ENCODE measurements around the gene ERCC4. TPM values are rescaled to one million over a fixed set of nuclear protein-coding genes. Genes with fewer than 3 reads are reported as not detected.

The ERCC4 gene
- total RNA-seq, 1 experiment from 2014 or later, result 7.1 TPM

DNA sequence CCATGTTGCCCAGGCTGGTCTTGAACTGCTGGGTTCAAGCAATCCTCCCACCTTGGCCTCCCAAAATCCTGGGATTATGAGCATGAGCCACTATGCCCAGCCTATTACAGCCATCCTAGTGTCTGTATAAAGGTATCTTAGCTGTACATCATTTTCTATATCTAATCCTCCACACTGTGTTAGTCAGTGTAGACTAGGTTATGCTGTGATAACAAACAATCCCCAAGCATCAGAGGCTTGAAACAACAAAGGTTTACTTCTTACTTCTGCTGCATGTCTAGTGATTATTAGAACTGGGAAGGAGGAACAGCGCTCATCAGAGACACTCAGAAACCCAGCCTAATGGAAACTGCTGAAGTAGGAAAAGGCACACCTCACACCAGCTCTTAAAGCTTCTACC is 68.1 kb downstream of the ERCC4 start:
- TF ChIP-seq, protein P1, sequence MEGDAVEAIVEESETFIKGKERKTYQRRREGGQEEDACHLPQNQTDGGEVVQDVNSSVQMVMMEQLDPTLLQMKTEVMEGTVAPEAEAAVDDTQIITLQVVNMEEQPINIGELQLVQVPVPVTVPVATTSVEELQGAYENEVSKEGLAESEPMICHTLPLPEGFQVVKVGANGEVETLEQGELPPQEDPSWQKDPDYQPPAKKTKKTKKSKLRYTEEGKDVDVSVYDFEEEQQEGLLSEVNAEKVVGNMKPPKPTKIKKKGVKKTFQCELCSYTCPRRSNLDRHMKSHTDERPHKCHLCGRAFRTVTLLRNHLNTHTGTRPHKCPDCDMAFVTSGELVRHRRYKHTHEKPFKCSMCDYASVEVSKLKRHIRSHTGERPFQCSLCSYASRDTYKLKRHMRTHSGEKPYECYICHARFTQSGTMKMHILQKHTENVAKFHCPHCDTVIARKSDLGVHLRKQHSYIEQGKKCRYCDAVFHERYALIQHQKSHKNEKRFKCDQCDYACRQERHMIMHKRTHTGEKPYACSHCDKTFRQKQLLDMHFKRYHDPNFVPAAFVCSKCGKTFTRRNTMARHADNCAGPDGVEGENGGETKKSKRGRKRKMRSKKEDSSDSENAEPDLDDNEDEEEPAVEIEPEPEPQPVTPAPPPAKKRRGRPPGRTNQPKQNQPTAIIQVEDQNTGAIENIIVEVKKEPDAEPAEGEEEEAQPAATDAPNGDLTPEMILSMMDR (IDR thresholded peaks at IDR 0.05; ENCODE audit: insufficient read depth in 1 of 2, low read depth in 1 of 2, low read length in 1 of 2, severe bottlenecking in 1 of 2, unreplicated experiment in 1 of 2), result no peak
- Mint-ChIP-seq H3K4me3 (ENCODE audit: unreplicated experiment) (no peak overlapping the region), H3K9me3 (ENCODE audit: unreplicated experiment) (no peaks in the 10 kb centered on the region), H3K27ac (ENCODE audit: unreplicated experiment) (no peak overlapping the region), H3K27me3 (ENCODE audit: insufficient read depth, unreplicated experiment) (no peaks in the 10 kb centered on the region), H3K4me1 (ENCODE audit: low read depth, unreplicated experiment) (no peaks in the 10 kb centered on the region), H3K36me3 (ENCODE audit: insufficient read depth, unreplicated experiment) (no peaks in the 10 kb centered on the region)
- intact Hi-C loops (cut with micrococcal nuclease; ENCODE audit: unreplicated experiment), result no loop called here
- CTCF ChIA-PET, result no interaction called here
- no peak for DNase-seq
- Histone ChIP-seq H3K4me3 (ENCODE audit: low read depth, low read length) (no peak overlapping the region), H3K36me3 (ENCODE audit: control insufficient read depth, insufficient read depth, low read length) (no peaks in the 10 kb centered on the region), H3K27me3 (replicated peaks; ENCODE audit: control insufficient read depth, insufficient read depth, low read length) (no peaks in the 10 kb centered on the region), H3K4me1 (no peaks in the 10 kb centered on the region), H3K9me3 (no peaks in the 10 kb centered on the region)
- POLR2A ChIA-PET, result no interaction called here
- BruUV-seq (replicated peaks), result no TSS peak

DNA sequence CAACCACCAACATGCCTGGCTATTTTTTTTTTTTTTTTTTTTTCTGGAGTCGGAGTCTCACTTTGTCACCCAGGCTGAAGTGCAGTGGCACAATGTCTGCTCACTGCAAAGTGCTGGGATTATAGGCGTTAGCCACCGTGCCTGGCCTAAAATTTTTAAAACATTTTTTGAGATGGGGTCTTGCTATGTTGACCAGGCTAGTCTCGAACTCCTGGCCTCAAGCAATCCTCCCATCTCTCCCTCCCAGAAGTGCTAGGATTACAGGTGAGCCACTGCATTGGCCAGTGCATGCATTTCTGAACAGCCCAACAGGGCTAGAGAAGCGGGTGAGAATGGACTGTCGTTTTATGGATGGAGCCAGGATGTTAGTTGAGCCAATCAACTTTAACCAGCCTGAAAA is 72.4 kb downstream of the ERCC4 start:
- no TSS peak for BruUV-seq (replicated peaks)
- TF ChIP-seq, protein P1 (IDR thresholded peaks at IDR 0.05; ENCODE audit: insufficient read depth in 1 of 2, low read depth in 1 of 2, low read length in 1 of 2, severe bottlenecking in 1 of 2, unreplicated experiment in 1 of 2), result no peak
- intact Hi-C loops (cut with micrococcal nuclease; ENCODE audit: unreplicated experiment), result no loop called here
- no peak for DNase-seq
- no peak overlapping the region for H3K4me3 Mint-ChIP-seq (ENCODE audit: unreplicated experiment)
- no peaks in the 10 kb centered on the region for H3K27me3 ChIP-seq (replicated peaks; ENCODE audit: control insufficient read depth, insufficient read depth, low read length)
- ChIA-PET POLR2A (no interaction called here), CTCF (no interaction called here)
- H3K4me3 ChIP-seq (ENCODE audit: low read depth, low read length), result no peak overlapping the region
- H3K9me3 Mint-ChIP-seq (ENCODE audit: unreplicated experiment), result no peaks in the 10 kb centered on the region
- H3K4me1 Mint-ChIP-seq (ENCODE audit: low read depth, unreplicated experiment), result no peaks in the 10 kb centered on the region
- no peaks in the 10 kb centered on the region for H3K4me1 ChIP-seq
- H3K36me3 Mint-ChIP-seq (ENCODE audit: insufficient read depth, unreplicated experiment), result no peaks in the 10 kb centered on the region
- H3K27ac Mint-ChIP-seq (ENCODE audit: unreplicated experiment), result no peak overlapping the region
- no peaks in the 10 kb centered on the region for H3K27me3 Mint-ChIP-seq (ENCODE audit: insufficient read depth, unreplicated experiment)
- H3K9me3 ChIP-seq, result no peaks in the 10 kb centered on the region
- H3K36me3 ChIP-seq (ENCODE audit: control insufficient read depth, insufficient read depth, low read length), result no peaks in the 10 kb centered on the region

DNA sequence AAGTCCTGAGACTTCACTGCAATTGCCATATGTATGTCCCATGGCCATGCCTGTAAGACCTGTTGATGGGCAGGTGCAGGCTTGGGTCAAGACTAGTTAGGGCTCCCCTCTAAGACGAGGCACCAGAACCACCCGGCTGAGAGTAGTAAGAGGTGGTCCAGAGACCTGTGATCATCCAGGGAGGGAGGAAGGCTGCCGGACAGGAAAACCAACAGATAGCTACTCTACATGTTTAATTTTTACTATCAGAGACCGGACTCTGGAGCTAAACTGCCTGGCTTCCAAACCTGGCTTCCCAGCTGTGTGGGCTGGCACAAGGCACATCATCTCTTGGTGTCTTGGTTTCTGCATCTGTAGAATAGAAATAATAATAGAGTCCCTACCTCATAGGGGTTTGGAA is 73.0 kb downstream of the ERCC4 start:
- Histone ChIP-seq H3K36me3 (ENCODE audit: control insufficient read depth, insufficient read depth, low read length) (no peaks in the 10 kb centered on the region), H3K27me3 (replicated peaks; ENCODE audit: control insufficient read depth, insufficient read depth, low read length) (no peaks in the 10 kb centered on the region), H3K4me1 (peaks cover 3% of the 10 kb centered on the region; the same call in 1 of the 2 replicates), H3K4me3 (ENCODE audit: low read depth, low read length) (no peak overlapping the region), H3K9me3 (no peaks in the 10 kb centered on the region)
- H3K4me1 Mint-ChIP-seq (ENCODE audit: low read depth, unreplicated experiment), result peaks cover 5% of the 10 kb centered on the region
- no TSS peak for BruUV-seq (replicated peaks)
- intact Hi-C loops (cut with micrococcal nuclease; ENCODE audit: unreplicated experiment), result no loop called here
- CTCF ChIA-PET, result no interaction called here
- no peak overlapping the region for H3K27ac Mint-ChIP-seq (ENCODE audit: unreplicated experiment)
- DNase-seq, result no peak
- no peaks in the 10 kb centered on the region for H3K36me3 Mint-ChIP-seq (ENCODE audit: insufficient read depth, unreplicated experiment)
- H3K9me3 Mint-ChIP-seq (ENCODE audit: unreplicated experiment), result no peaks in the 10 kb centered on the region
- H3K27me3 Mint-ChIP-seq (ENCODE audit: insufficient read depth, unreplicated experiment), result no peaks in the 10 kb centered on the region
- POLR2A ChIA-PET, result no interaction called here
- TF ChIP-seq, protein P1 (IDR thresholded peaks at IDR 0.05; ENCODE audit: insufficient read depth in 1 of 2, low read depth in 1 of 2, low read length in 1 of 2, severe bottlenecking in 1 of 2, unreplicated experiment in 1 of 2), result no peak
- H3K4me3 Mint-ChIP-seq (ENCODE audit: unreplicated experiment), result no peak overlapping the region

All from Caco-2 (cell line).